Natural killer cell treated with Interleukin-12 subunit alpha and Interleukin-12 subunit beta and Interleukin-15 and Interleukin-18, amount 100 ng/mL, for 72 hours (primary cell): ENCODE measurements around the gene ULK4. TPM values are rescaled to one million over a fixed set of nuclear protein-coding genes. Genes with fewer than 3 reads are reported as not detected.
"Not testable (repeated sequence)": the region's sequence is repeated elsewhere in the genome, so short reads cannot be mapped to it uniquely, and the experiment has no call there.

Source experiments
- ATAC-seq, 2 donors: fragments of 150-1000 bp; cut with Tn5 transposase in 1 of 2; sonication (Bioruptor Pico), chemical (Tn5 transposase) in 1 of 2; 2 replicates each; pipeline ENCODE4 v1.10.0; 2021
- DNase-seq: peaks from one replicate; pipeline ENCODE4 v3.0.0; 2022; ENCODE audit warnings: low spot score
- H3K27ac Mint-ChIP-seq, 2 donors: 1 replicate in 1 of 2; 2 replicates in 1 of 2; pipeline ENCODE4 v1.8.0; 2022; ENCODE audit warnings: mixed read lengths in 2 of 2, mild to moderate bottlenecking in 1 of 2, moderate library complexity in 1 of 2
- H3K27me3 Mint-ChIP-seq, 2 donors: 1 replicate in 1 of 2; 2 replicates in 1 of 2; pipeline ENCODE4 v1.8.0; 2022; ENCODE audit warnings: mixed read lengths in 2 of 2
- H3K36me3 Mint-ChIP-seq: one replicate; pipeline ENCODE4 v1.8.0; 2022; ENCODE audit warnings: mixed read lengths
- H3K4me1 Mint-ChIP-seq, 2 donors: 1 replicate in 1 of 2; 2 replicates in 1 of 2; pipeline ENCODE4 v1.8.0; 2022; ENCODE audit warnings: low read depth in 2 of 2, mixed read lengths in 2 of 2, mild to moderate bottlenecking in 1 of 2
- H3K4me3 Mint-ChIP-seq: one replicate; pipeline ENCODE4 v1.8.0; 2022; ENCODE audit warnings: mixed read lengths
- H3K9me3 Mint-ChIP-seq: 2 replicates; pipeline ENCODE4 v1.8.0; 2022; ENCODE audit warnings: mixed read lengths
- total RNA-seq, 2 donors: library from RNA; stranded (reverse); gene quantifications; one replicate each; pipeline ENCODE4 v1.2.3, GENCODE V29; 2022

ULK4 gene
- total RNA-seq, 2 donors from 2014 or later: 11.1 to 29.9 TPM

DNA sequence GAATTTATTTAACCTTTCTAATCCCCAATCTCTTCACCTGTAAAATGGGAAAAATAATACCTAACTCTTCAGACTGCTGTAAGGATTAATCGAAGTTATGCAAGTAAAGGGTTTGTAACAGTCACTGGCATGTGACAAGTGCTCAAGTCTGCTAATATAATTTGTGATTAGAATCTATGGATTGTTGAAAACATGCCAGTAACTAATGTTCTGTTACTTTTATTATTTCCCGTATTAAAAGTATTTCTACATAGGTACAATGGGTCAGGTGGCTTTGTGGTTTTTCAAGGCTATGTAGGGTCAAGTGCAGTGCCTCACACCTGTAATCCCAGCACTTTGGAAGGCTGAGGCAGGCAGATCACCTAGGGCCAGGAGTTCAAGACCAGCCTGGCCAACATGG lies 29.4 kb downstream of the ULK4 start:
- Mint-ChIP-seq H3K27me3 (no peaks in the 10 kb centered on the region), H3K27ac (no peak overlapping the region), H3K36me3 (peaks cover 21% of the 10 kb centered on the region), H3K4me3 (no peak overlapping the region), H3K9me3 (no peaks in the 10 kb centered on the region), H3K4me1 (peaks cover 0 to 2% of the 10 kb centered on the region in 2 donors)
- no peak for DNase-seq
- ATAC-seq: no peak

DNA sequence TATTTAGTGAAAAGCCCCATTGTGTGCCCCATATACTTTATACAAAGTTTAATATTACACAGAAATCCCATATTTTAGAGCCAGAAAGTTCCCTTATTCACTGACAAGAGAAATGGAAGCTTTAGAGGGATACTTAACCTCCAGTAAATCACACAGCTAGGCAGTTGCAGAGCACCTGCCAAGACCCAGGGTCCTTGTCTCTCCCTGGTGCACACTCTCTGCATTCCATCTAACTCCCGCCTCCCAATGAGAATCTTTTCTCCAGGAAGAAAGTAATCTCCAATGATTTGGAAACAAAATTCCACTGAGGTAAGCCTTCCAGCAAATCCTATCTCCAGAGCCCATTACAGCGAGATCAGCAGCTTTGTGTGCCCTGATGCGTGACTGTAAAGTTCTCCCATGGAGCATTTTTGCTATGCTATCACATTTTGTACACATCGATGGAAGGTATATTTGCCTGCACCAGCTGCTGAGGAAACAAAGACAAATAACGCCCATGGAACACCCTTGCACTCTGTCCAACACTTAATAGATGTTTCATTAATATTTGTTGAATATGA lies 41.4 kb downstream of the ULK4 start:
- DNase-seq (no peak), ATAC-seq (no peak)
- Mint-ChIP-seq H3K9me3 (no peaks in the 10 kb centered on the region), H3K27me3 (no peaks in the 10 kb centered on the region), H3K36me3 (no peaks in the 10 kb centered on the region), H3K27ac (no peak overlapping the region), H3K4me3 (no peak overlapping the region), H3K4me1 (peaks cover 0 to 9% of the 10 kb centered on the region in 2 donors)

DNA sequence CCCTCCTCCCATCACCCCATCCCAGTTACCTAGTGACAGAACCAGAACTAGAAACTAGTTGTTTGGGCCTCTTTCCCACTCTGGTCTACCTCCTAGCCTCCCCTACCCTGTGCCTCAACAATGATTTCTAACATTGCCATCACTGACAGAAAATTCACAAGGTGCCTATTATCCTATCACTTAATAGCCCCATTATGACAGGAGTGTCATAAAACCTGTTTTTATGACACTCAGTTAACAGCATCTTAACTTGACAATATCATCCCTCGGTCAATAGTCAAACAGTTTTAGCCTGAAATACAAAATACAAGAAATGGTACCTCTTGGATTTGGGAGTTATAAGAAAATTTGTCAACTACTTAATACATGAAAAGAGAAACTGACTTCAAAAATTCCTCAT lies 46.5 kb downstream of the ULK4 start:
- Mint-ChIP-seq H3K4me1 (no peaks in the 10 kb centered on the region), H3K27ac (no peak overlapping the region), H3K4me3 (no peak overlapping the region), H3K36me3 (peaks cover 6% of the 10 kb centered on the region), H3K27me3 (no peaks in the 10 kb centered on the region), H3K9me3 (no peaks in the 10 kb centered on the region)
- no peak for ATAC-seq
- no peak for DNase-seq

DNA sequence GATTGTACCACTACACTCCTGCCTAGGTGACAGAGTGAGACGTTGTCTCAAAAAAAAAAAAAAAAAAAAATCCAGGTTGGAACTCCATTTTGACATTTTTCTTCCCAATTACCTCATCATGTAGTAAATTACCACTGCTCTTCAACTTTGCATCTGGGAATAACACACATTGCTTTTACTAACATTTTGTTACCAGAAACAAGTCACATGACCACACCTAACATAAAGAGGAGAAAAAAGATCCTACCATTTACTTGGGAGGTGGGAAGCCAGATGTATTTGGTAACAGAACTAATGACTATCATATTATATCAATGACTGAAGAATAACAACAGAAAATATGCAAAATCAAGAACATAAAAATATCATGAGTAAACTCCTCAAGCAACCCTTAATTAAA lies 49.6 kb downstream of the ULK4 start:
- H3K4me3 Mint-ChIP-seq: no peak overlapping the region
- no peaks in the 10 kb centered on the region for H3K27me3 Mint-ChIP-seq
- peaks cover 6% of the 10 kb centered on the region for H3K36me3 Mint-ChIP-seq
- no peak overlapping the region for H3K27ac Mint-ChIP-seq
- H3K4me1 Mint-ChIP-seq: no peaks in the 10 kb centered on the region
- DNase-seq (no peak), ATAC-seq (no peak)
- H3K9me3 Mint-ChIP-seq: no peaks in the 10 kb centered on the region

DNA sequence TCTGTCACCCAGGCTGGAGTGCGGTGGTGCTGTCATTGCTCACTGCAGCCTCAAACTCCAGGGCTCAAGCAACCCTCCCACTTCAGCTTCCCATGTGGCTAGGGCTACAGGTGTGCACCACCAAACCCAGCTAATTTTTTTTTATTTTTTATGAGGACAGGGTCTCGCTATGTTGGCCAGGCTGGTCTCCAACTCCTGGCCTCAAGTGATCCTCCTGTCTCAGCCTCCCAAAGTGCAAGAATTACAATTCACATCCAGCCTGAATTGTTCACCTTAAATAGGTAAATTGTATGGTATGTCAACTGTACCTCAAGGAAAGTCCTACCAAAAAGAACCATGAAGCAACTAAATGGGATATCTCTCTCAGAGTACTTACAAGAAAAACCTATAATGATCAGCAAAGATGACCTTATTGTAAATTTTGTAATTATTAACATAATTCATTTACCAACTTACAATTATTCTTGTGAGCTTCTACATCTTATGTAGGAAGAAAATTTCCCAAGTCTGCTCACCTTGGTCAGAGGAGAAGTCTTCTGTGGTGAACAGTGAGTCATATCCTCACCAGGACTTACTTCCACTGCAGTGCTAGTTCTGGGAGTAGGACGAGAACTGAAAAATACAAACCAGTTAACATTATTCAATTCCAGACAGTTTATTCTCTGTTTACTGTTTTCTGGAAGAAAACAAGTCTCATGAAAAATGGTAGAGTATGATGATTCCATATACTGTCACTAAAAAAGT lies 54.4 kb downstream of the ULK4 start:
- Mint-ChIP-seq H3K4me1 (no peaks in the 10 kb centered on the region), H3K9me3 (no peaks in the 10 kb centered on the region), H3K27me3 (no peaks in the 10 kb centered on the region), H3K36me3 (peaks cover 3% of the 10 kb centered on the region), H3K4me3 (no peak overlapping the region), H3K27ac (no peak overlapping the region)
- no peak for DNase-seq
- no peak for ATAC-seq

DNA sequence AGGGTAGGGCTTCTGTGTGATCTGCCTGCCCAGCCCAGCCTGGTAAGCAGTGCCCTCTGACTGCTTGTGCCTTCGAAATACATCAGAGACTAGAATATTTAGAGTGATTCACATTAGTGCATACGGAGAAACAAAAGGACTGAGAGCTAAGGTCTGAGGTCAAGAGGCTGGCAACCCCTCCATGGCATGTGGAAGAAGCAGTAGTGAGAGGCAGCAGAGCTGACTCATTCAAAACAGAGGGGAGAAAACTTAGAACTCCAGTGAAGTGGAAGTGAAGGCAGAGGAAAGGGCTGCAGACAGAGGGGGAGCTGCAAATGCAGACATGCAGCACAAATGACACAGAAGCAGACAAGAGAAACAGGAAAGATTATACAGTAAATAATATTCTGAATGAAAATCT lies 61.6 kb downstream of the ULK4 start:
- ATAC-seq (no peak), DNase-seq (no peak)
- no peaks in the 10 kb centered on the region for H3K4me1 Mint-ChIP-seq
- H3K27ac Mint-ChIP-seq: no peak overlapping the region
- H3K9me3 Mint-ChIP-seq: no peaks in the 10 kb centered on the region
- no peaks in the 10 kb centered on the region for H3K27me3 Mint-ChIP-seq
- no peak overlapping the region for H3K4me3 Mint-ChIP-seq
- peaks cover 8% of the 10 kb centered on the region for H3K36me3 Mint-ChIP-seq

DNA sequence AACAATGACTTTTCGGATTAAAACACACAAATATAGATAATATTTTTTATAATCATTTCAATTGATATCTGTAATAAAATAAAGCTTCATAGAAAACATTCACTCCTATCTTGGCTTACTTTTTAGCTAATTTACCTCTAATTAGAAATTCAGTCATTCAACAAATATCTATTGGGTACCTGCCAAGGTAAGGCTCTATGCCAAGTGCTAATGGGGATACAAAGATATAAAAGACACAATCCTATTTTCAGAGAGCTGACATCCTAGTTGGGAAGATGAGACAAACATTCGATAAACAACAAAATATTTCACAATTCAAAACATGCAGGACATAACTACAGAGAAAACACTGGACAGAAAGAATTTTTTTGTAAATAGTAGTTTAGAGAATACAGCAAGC lies 63.3 kb downstream of the ULK4 start:
- no peak for ATAC-seq
- Mint-ChIP-seq H3K9me3 (no peaks in the 10 kb centered on the region), H3K27ac (no peak overlapping the region), H3K36me3 (peaks cover 8% of the 10 kb centered on the region), H3K4me3 (no peak overlapping the region), H3K27me3 (no peaks in the 10 kb centered on the region), H3K4me1 (no peaks in the 10 kb centered on the region)
- no peak for DNase-seq

DNA sequence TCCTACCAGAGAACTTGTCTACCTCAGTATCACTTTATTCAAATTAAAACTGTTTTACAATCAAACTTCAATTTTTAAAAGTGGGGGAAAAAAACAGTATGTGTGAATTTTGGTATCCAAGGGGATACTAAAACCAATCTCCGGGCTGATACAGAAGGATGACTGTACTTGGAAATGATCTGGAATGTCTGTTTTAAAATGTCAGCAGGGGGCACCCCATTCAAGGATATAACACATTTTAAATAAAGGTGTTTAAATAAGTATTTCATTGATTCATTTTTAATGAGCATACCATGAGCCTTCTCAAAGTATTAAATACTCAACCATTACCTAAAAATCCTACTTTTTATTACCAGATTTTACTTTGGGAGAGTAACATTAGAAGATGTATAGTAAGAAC lies 67.9 kb downstream of the ULK4 start:
- Mint-ChIP-seq H3K4me3 (no peak overlapping the region), H3K9me3 (no peaks in the 10 kb centered on the region), H3K27me3 (no peaks in the 10 kb centered on the region), H3K36me3 (peaks cover 13% of the 10 kb centered on the region), H3K4me1 (peaks cover 0 to 4% of the 10 kb centered on the region in 2 donors), H3K27ac (no peak overlapping the region)
- DNase-seq: no peak
- ATAC-seq: no peak

DNA sequence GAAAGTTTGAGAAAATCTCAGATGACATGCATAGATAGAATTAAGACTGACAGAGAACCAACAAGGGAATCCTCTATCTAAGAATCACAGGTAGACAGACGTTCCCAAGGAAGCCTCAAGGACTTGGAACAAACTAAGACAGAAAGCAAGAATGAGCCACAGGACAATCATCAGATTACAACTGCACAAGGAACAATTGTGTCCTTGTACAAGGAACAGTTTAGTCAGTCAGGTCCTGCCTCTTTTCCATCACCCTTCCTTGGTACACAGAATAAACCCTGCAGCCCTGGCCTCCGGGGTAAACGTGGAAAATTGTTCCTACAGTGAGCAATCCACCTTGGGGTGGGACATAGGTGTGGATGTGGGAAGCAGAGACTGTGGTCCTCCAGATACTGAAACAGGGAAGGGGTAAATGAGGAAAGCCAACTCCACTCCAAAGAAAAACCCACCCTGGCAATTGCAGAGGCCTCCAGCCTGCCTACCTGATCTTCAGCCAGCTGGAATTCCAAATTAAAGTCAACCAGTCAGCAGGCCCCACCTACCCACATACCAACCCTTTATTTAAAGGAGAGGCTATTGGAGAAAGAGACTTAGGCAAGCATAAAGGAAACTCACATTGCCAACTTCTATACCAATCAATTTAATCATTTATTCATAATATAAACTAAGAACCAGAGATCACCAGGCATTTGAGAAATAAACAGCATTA lies 73.4 kb downstream of the ULK4 start:
- no peak for ATAC-seq
- no peaks in the 10 kb centered on the region for H3K27me3 Mint-ChIP-seq

DNA sequence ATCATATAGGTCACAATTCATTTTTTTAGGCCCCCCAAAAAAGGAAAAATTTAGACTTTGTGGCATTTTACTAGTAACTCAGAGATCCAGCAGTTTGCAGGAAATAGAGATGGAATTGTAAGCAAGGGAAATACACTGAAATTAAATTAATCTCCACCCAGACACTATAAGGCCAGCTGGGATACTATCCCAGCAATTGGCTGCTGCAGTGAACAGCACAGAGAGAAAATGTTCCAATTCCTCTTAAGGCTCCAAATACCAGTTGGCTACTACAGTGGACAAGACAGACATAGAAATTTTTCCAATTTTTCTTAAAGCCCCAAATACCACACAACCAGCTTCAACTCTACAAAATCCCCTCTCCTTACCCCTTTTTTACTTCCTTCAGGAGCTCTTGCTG lies 78.9 kb downstream of the ULK4 start:
- H3K4me3 Mint-ChIP-seq: no peak overlapping the region
- no peaks in the 10 kb centered on the region for H3K36me3 Mint-ChIP-seq
- DNase-seq (no peak), ATAC-seq (no peak)
- no peaks in the 10 kb centered on the region for H3K27me3 Mint-ChIP-seq
- no peaks in the 10 kb centered on the region for H3K4me1 Mint-ChIP-seq
- no peaks in the 10 kb centered on the region for H3K9me3 Mint-ChIP-seq
- no peak overlapping the region for H3K27ac Mint-ChIP-seq

More for the DNA sequence above, 73.4 kb downstream of the ULK4 start:
- Mint-ChIP-seq H3K4me3 (no peak overlapping the region), H3K9me3 (no peaks in the 10 kb centered on the region), H3K4me1 (peaks cover 0 to 4% of the 10 kb centered on the region in 2 donors), H3K27ac (no peak overlapping the region), H3K36me3 (peaks cover 13% of the 10 kb centered on the region)
- no peak for DNase-seq

DNA sequence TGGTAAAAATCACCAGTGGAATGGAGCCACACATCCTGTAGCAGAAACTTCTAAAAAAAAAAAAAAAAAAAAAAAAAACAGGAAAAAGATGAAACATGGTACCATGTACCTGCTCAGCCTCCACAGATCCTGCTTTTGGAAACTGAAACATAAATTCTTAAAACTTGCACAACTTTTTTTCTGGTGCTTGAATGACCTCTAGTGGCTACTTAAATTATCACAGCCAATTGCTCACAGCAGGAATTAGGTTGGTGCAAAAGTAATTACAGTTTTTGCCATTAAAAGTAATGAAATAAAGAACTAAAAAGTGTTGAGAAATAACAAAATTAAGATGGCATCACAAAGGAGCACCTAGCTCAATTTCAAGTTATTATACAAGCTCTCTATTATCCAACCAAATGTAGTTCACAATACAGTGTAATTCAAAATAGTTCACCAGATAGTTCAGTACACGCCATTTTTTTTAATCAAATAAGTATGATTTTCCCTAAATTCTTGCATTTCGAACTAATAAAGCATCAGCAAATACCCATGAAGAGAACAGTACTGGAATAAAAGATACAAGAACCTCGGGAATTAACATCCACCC lies 80.6 kb downstream of the ULK4 start:
- Mint-ChIP-seq H3K27ac (no peak overlapping the region), H3K27me3 (no peaks in the 10 kb centered on the region), H3K4me3 (no peak overlapping the region), H3K9me3 (no peaks in the 10 kb centered on the region), H3K36me3 (no peaks in the 10 kb centered on the region), H3K4me1 (no peaks in the 10 kb centered on the region)
- DNase-seq (no peak), ATAC-seq (no peak)

DNA sequence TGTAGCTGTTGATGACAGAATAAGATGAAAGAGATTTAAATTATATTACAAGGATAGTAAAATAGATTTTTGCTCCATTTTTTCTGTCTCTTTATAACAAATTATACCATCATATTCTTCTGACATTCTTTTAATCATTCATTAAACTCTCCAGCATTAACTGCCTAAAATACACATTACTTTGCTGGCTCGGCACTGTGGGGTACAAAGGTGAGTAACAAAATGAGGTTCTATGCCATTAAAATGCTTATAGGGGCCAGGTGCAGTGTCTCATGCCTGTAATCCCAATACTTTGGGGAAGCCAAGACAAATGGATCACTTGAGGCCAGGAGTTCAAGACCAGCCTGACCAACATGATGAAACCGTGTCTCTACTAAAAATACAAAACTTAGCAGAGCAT lies 81.5 kb downstream of the ULK4 start:
- Mint-ChIP-seq H3K27me3 (no peaks in the 10 kb centered on the region), H3K4me1 (no peaks in the 10 kb centered on the region), H3K9me3 (no peaks in the 10 kb centered on the region)

DNA sequence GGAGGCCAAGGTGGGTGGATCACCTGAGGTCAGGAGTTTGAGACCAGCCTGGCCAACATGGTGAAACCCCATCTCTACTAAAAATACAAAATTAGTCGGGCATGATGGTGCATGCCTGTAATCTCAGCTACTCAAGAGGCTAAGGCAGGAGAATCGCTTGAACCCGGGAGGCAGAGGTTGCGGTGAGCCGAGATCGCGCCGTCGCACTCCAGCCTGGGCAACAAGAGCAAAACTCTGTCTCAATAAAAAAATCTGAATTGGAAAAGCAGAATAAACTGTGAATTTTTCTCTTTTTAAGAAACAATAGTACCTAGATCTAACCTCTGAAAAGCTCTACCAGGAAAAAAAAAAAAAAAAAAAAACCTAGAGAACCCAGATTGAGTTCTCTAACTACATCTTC lies 84.2 kb downstream of the ULK4 start:
- not testable (repeated sequence) for H3K27ac Mint-ChIP-seq, ATAC-seq, H3K36me3 Mint-ChIP-seq, H3K9me3 Mint-ChIP-seq, DNase-seq, H3K27me3 Mint-ChIP-seq, H3K4me1 Mint-ChIP-seq, H3K4me3 Mint-ChIP-seq

More for the DNA sequence above, 81.5 kb downstream of the ULK4 start:
- Mint-ChIP-seq H3K27ac (no peak overlapping the region), H3K36me3 (no peaks in the 10 kb centered on the region), H3K4me3 (no peak overlapping the region)
- ATAC-seq: no peak
- no peak for DNase-seq

DNA sequence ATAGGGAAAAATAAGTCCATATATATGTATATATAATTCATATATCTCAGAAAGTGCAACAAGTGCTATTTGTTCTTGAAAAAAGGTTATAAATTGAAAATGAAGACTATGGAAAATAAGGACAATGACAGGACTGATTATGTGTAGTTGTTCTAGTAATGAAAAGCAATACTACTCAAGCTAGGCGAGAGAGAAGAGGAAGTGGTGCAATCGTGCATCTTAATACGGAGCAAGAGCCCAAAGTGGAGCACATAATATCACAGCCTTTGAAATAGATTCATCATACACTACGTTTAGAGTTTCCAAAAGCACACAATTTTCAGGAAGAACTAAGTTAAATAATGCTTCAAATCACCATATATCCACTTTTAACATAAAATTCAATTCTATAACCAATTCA lies 87.9 kb downstream of the ULK4 start:
- no peaks in the 10 kb centered on the region for H3K27me3 Mint-ChIP-seq
- no peak for DNase-seq
- H3K27ac Mint-ChIP-seq: no peak overlapping the region
- no peak for ATAC-seq
- H3K9me3 Mint-ChIP-seq: no peaks in the 10 kb centered on the region
- no peaks in the 10 kb centered on the region for H3K36me3 Mint-ChIP-seq
- no peak overlapping the region for H3K4me3 Mint-ChIP-seq
- H3K4me1 Mint-ChIP-seq: no peaks in the 10 kb centered on the region
